ENCODE measurements around the gene DNAH10. TPM values are rescaled to one million over a fixed set of nuclear protein-coding genes. Genes with fewer than 3 reads are reported as not detected.

Gene DNAH10
- total RNA-seq, 1 experiment from 2014 or later: 0.17 TPM

- Histone ChIP-seq H3K23ac (ENCODE audit: insufficient read length, low read depth, low read length) (no peak overlapping the region), H3K79me1 (ENCODE audit: insufficient read depth, low read depth, low read length, poor library complexity, severe bottlenecking) (no peaks in the 10 kb centered on the region), H3T11ph (ENCODE audit: low read length) (no peak overlapping the region), H2BK20ac (ENCODE audit: low read depth, low read length, poor library complexity, severe bottlenecking) (no peak overlapping the region), H3K18ac (ENCODE audit: insufficient read length, low read depth, low read length) (no peak overlapping the region), H4K20me1 (ENCODE audit: control insufficient read depth, insufficient read depth, insufficient read length) (no peaks in the 10 kb centered on the region), H3K27ac (ENCODE audit: insufficient read length, low read depth, low read length) (no peak overlapping the region), H2BK120ac (ENCODE audit: low read depth, low read length, poor library complexity, severe bottlenecking) (no peak overlapping the region), H2BK15ac (ENCODE audit: low read depth, low read length) (no peak overlapping the region), H3K9me3 (ENCODE audit: control insufficient read depth, low read depth, low read length) (no peaks in the 10 kb centered on the region), H2AK5ac (ENCODE audit: insufficient read length, low read length) (no peak overlapping the region), H3K4me1 (ENCODE audit: insufficient read depth, low read length) (no peaks in the 10 kb centered on the region), H2AFZ (ENCODE audit: low read length) (peak overlapping the region; percentile 27), H3K9ac (ENCODE audit: extremely low read depth, insufficient read length, low read length) (no peak overlapping the region), H3K23me2 (ENCODE audit: insufficient read length, low read depth, low read length, poor library complexity, severe bottlenecking) (peaks cover 13% of the 10 kb centered on the region), H3K4me2 (ENCODE audit: insufficient read depth, insufficient read length, low read length) (peak overlapping the region; percentile 77), H2BK5ac (ENCODE audit: insufficient read length, low read length) (no peak overlapping the region), H3K14ac (ENCODE audit: insufficient read depth, low read length) (no peak overlapping the region), H4K91ac (ENCODE audit: insufficient read length, low read depth, low read length) (no peak overlapping the region), H3K79me2 (ENCODE audit: insufficient read depth, low read length) (no peaks in the 10 kb centered on the region), H2BK12ac (ENCODE audit: insufficient read length, low read depth, low read length) (no peak overlapping the region), H4K5ac (ENCODE audit: insufficient read length, low read depth, low read length) (no peak overlapping the region), H3K4ac (ENCODE audit: low read depth, low read length) (no peak overlapping the region), H3K27me3 (ENCODE audit: insufficient read depth, low read length) (no peaks in the 10 kb centered on the region), H3K56ac (ENCODE audit: insufficient read length, low read depth, low read length) (no peak overlapping the region), H4K8ac (replicated peaks; ENCODE audit: insufficient read length, low read depth, low read length) (no peak overlapping the region)
- H3K4me3 Mint-ChIP-seq: peak overlapping the region; percentile 74 to 88
- peaks cover 8 to 9% of the 10 kb centered on the region in 2 experiments for H3K4me1 Mint-ChIP-seq
- H3K27ac Mint-ChIP-seq: no peak overlapping the region
- peaks cover 0 to 16% (median 6%) of the 10 kb centered on the region in 3 experiments; a peak in 4 of 7 replicates for H3K36me3 Mint-ChIP-seq (ENCODE audit: insufficient read depth in 1 of 3, low read depth in 3 of 3)
- no peaks in the 10 kb centered on the region for H3K9me3 Mint-ChIP-seq
- no peak for TF ChIP-seq CTCF (conservative IDR thresholded peaks at IDR 0.05)
- no CpG with 5 or more reads among the region's 15 CpGs for WGBS (ENCODE audit: extremely low coverage, insufficient read length, low lambda C conversion rate)
- no peak for DNase-seq
- H3K27me3 Mint-ChIP-seq (ENCODE audit: low read depth): peaks cover 16% of the 10 kb centered on the region
These were observed 583 bp downstream of the DNAH10 start for GRCh38 chr12:123762715-123763052.

Measured in H9 (cell line).